Transverse colon (tissue), 4 donors: ENCODE results near the gene KDM3A. TPM values are rescaled to one million over a fixed set of nuclear protein-coding genes. Genes with fewer than 3 reads are reported as not detected.

Experiments
- DNase-seq: peaks from one replicate; pipeline ENCODE4 v3.0.0-alpha.2; 2019
- H3K27ac ChIP-seq, 4 donors: fragments of 200-600 bp; sonication (generic); 2 replicates each; pipeline ENCODE4 v1.5.1; 2016 to 2018; ENCODE audit warnings: inconsistent platforms in 4 of 4
- H3K27me3 ChIP-seq: fragments of 200-600 bp; sonication (generic); 2 replicates; pipeline ENCODE4 v1.5.1; 2017; ENCODE audit warnings: inconsistent platforms
- H3K36me3 ChIP-seq, 4 donors: fragments of 200-600 bp; sonication (generic); 2 replicates each; pipeline ENCODE4 v1.5.1; 2017 to 2019; ENCODE audit warnings: inconsistent platforms in 4 of 4
- H3K4me1 ChIP-seq, 4 donors: fragments of 200-600 bp; sonication (generic); 2 replicates each; pipeline ENCODE4 v1.5.1; 2017 to 2020; ENCODE audit warnings: inconsistent platforms in 4 of 4
- H3K4me3 ChIP-seq, 4 donors: fragments of 200-600 bp; sonication (generic); 1 replicate in 1 of 4; 2 replicates in 3 of 4; pipeline versions ENCODE4 v1.5.1 to v1.6.1; 2017 to 2019; ENCODE audit warnings: inconsistent platforms in 4 of 4
- H3K9me3 ChIP-seq, 2 donors: fragments of 200-600 bp; sonication (generic); 2 replicates each; pipeline ENCODE4 v1.5.1; 2017 to 2019; ENCODE audit warnings: inconsistent platforms in 2 of 2
- EP300 ChIP-seq: sonication (generic); formaldehyde crosslinking; IDR thresholded peaks from one replicate; pipeline ENCODE4 v1.6.1; 2017; ENCODE audit warnings: antibody characterized with exemption, low read depth
- POLR2A ChIP-seq: fragments of 450-650 bp; IDR thresholded peaks from one replicate; pipeline ENCODE4 v1.6.1; 2016; ENCODE audit warnings: antibody characterized with exemption, mild to moderate bottlenecking, moderate library complexity
- POLR2AphosphoS5 ChIP-seq, 3 donors: sonication (generic); formaldehyde crosslinking; IDR thresholded peaks; one replicate each; pipeline ENCODE4 v1.6.1; 2016; ENCODE audit warnings: antibody characterized with exemption in 3 of 3
- WGBS, 2 donors: methylation state at CpG; one replicate each; pipeline ENCODE4 v1.1.5; 2018; ENCODE audit warnings: low coverage in 1 of 2; 5-methylcytosine and 5-hydroxymethylcytosine counted together
- in situ Hi-C, 4 donors: fragments of 200-750 bp; cut with MboI; loops; one replicate each; pipeline versions ENCODE4 v1.15.0 to v1.15.1; 2017; ENCODE audit warnings: low sequenced_read_pairs in 3 of 4, low pct_ligation_motif_present in 1 of 4, low pct_unique_long_range_greater_than_20kb in 1 of 4
- intact Hi-C: fragments of 100-400 bp; cut with DNase I; formaldehyde crosslinking; loops from one replicate; pipeline ENCODE4 v1.15.1; 2023; ENCODE audit warnings: low total_unique reads
- total RNA-seq, 4 donors: library from RNA; depleted of rRNA; stranded (reverse); fragments of >200 nt; gene quantifications; one replicate each; pipeline ENCODE4 v1.1.0, GENCODE V29; 2016
- TF ChIP-seq, protein P1 (sequence below), 5 experiments: fragments of 200-600 bp in 3 of 5; fragments of 450-650 bp in 2 of 5; sonication (generic) in 3 of 5; IDR thresholded peaks; 1 replicate in 2 of 5; 2 replicates in 3 of 5; pipeline ENCODE4 v1.5.1; 2016 to 2017; ENCODE audit warnings: antibody characterized with exemption in 5 of 5, inconsistent platforms in 3 of 5, mild to moderate bottlenecking in 2 of 5, moderate library complexity in 1 of 5

Gene KDM3A
- total RNA-seq, 4 donors from 2014 or later, result 40.4 to 173 (median 55.0) TPM

DNA sequence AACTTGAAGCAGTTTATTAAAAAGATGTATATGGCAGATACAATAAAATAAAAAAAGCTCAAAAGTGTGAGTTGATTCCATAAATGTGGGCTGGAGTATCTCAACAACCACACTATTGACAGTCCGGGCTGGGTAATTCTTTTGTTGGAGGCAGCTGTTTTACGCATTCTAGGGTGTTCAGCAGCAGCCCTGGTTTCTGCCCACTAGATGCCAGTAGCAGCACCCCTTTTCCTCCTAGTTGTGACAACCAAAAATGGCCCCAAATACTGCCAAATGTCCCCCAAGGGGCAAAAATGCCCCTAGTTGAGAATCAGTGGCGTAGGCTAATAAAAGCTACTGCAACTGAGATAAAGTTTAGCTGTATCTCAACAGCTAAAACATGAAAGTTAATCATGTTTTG, 77.3 kb downstream of the KDM3A start:
- in situ Hi-C loops, result no loop called here
- no peak overlapping the region for H3K27ac ChIP-seq
- peaks cover 0 to 11% (median 2%) of the 10 kb centered on the region in 4 donors for H3K4me1 ChIP-seq
- H3K4me3 ChIP-seq, result no peak overlapping the region
- H3K36me3 ChIP-seq, result no peaks in the 10 kb centered on the region
- WGBS, 2 donors, result 62 to 67% methylated on average over 3 of the region's 3 CpGs
- no peaks in the 10 kb centered on the region for H3K27me3 ChIP-seq
- TF ChIP-seq, protein P1, sequence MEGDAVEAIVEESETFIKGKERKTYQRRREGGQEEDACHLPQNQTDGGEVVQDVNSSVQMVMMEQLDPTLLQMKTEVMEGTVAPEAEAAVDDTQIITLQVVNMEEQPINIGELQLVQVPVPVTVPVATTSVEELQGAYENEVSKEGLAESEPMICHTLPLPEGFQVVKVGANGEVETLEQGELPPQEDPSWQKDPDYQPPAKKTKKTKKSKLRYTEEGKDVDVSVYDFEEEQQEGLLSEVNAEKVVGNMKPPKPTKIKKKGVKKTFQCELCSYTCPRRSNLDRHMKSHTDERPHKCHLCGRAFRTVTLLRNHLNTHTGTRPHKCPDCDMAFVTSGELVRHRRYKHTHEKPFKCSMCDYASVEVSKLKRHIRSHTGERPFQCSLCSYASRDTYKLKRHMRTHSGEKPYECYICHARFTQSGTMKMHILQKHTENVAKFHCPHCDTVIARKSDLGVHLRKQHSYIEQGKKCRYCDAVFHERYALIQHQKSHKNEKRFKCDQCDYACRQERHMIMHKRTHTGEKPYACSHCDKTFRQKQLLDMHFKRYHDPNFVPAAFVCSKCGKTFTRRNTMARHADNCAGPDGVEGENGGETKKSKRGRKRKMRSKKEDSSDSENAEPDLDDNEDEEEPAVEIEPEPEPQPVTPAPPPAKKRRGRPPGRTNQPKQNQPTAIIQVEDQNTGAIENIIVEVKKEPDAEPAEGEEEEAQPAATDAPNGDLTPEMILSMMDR (IDR thresholded peaks at IDR 0.05), result peak in 4 of 5 experiments; percentile 29 to 48 (median 37)
- TF ChIP-seq POLR2A, result no peak
- H3K9me3 ChIP-seq, result no peaks in the 10 kb centered on the region
- intact Hi-C loops, result no loop called here
- peak; percentile 16 for DNase-seq

DNA sequence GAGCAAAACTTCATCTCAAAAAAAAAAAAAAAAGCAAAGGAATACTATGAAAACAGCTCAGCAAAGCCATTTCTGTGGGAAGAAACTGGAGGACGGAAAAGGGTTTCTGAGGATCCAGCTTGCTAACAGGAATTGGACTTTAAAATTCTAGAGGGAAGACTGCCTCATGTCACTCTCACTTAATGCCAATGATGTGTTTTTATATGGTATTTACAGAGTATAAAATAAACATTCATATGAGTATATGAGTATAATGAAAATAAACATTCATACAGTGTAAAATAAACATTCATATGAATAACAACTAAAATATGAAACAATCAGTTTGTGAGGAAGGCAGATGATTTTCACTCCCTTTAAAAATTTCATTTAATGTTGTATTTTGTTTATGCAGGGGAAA, 78.2 kb downstream of the KDM3A start:
- Histone ChIP-seq H3K36me3 (no peaks in the 10 kb centered on the region), H3K27me3 (no peaks in the 10 kb centered on the region), H3K4me1 (peaks cover 0 to 11% (median 2%) of the 10 kb centered on the region in 4 donors), H3K9me3 (no peaks in the 10 kb centered on the region), H3K27ac (no peak overlapping the region), H3K4me3 (no peak overlapping the region)
- WGBS, 2 donors, result 85% methylated on average over 1 of the region's 1 CpG; no CpG with 5 or more reads in 1 of the 2 donors
- TF ChIP-seq POLR2AphosphoS5 (IDR thresholded peaks at IDR 0.05), result no peak
- TF ChIP-seq POLR2A, result no peak
- TF ChIP-seq, protein P1 (IDR thresholded peaks at IDR 0.05), result no peak
- TF ChIP-seq EP300, result no peak
- in situ Hi-C loops, result no loop called here
- intact Hi-C loops, result no loop called here
- no peak for DNase-seq

DNA sequence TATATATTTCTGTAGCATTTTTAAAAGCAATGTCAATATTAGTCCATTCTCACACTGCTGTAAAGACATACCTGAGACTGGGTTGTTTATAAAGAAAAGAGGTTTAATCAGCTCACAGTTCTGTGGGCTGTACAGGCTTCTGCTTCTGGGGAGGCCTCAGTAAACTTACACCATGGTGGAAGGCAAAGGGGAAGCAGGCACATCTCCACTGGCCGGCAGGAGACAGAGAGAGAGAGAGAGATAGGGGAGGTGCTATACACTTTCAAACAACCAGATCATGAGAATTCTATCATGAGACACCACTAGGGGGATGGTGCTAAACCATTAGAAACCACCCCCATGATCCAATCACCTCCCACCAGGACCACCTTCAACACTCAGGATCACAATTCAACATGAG, 79.0 kb downstream of the KDM3A start:
- DNase-seq, result no peak
- peaks cover 0 to 11% (median 2%) of the 10 kb centered on the region in 4 donors for H3K4me1 ChIP-seq
- in situ Hi-C loops (no loop called here), intact Hi-C loops (no loop called here)
- no peaks in the 10 kb centered on the region for H3K9me3 ChIP-seq
- H3K36me3 ChIP-seq, result no peaks in the 10 kb centered on the region
- 96 to 100% methylated on average over 1 of the region's 1 CpG for WGBS, 2 donors
- no peak overlapping the region for H3K4me3 ChIP-seq
- TF ChIP-seq POLR2A (no peak), EP300 (no peak), POLR2AphosphoS5 (IDR thresholded peaks at IDR 0.05) (no peak)
- TF ChIP-seq, protein P1 (IDR thresholded peaks at IDR 0.05), result no peak
- no peaks in the 10 kb centered on the region for H3K27me3 ChIP-seq
- H3K27ac ChIP-seq, result no peak overlapping the region

DNA sequence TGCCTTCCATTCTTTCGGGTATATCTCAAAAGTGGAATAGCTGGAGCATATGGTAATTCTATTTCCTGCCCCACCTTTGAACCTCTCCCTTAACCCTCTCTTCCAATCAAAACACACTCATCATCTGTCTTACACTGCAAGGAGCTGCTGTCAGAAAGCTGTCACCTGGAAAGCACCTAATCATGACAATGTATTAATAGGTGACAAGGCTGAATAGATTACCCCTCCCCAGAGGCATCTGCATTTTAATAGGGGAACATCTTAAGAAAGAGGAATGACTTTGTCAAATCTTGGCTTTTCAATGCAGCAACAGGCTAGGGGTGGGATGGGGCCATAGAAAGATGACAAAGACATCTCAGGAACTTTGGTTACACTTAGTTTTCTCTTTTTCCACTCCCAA, 80.8 kb downstream of the KDM3A start:
- peaks cover 0 to 8% (median 1%) of the 10 kb centered on the region in 4 donors for H3K36me3 ChIP-seq
- in situ Hi-C loops, result no loop called here
- intact Hi-C loops, result no loop called here
- no peak overlapping the region for H3K4me3 ChIP-seq
- H3K9me3 ChIP-seq, result no peaks in the 10 kb centered on the region
- WGBS, 2 donors, result 100% methylated on average over 1 of the region's 1 CpG
- TF ChIP-seq POLR2AphosphoS5 (IDR thresholded peaks at IDR 0.05), result no peak
- no peak for TF ChIP-seq POLR2A
- no peaks in the 10 kb centered on the region for H3K27me3 ChIP-seq
- no peak overlapping the region for H3K27ac ChIP-seq
- no peak for DNase-seq
- peaks cover 0 to 11% (median 2%) of the 10 kb centered on the region in 4 donors for H3K4me1 ChIP-seq

DNA sequence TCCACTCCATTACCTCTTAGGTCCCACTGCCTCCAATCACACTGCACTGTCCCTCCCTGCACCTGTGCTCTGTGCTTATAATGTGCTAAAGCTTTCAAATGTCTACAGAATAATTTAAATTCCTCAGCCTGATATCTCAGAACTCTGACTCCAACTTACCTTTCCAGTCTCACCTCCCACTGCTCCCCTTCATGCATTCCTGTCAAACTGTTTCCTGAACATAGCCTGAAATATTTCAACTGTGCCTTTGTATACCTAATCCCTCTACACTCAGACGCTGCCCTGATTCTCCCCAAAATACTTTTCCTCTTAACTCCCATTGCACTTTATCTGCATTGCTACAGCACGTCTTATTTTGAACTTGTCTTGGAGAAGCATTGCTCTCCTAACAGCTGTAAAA, 81.5 kb downstream of the KDM3A start:
- Histone ChIP-seq H3K27me3 (no peaks in the 10 kb centered on the region), H3K4me3 (no peak overlapping the region), H3K27ac (no peak overlapping the region), H3K9me3 (no peaks in the 10 kb centered on the region), H3K36me3 (peaks cover 0 to 16% (median 5%) of the 10 kb centered on the region in 4 donors), H3K4me1 (peaks cover 0 to 11% (median 2%) of the 10 kb centered on the region in 4 donors)
- TF ChIP-seq POLR2A (no peak), POLR2AphosphoS5 (IDR thresholded peaks at IDR 0.05) (no peak), EP300 (no peak)
- TF ChIP-seq, protein P1 (IDR thresholded peaks at IDR 0.05), result no peak
- no peak for DNase-seq
- WGBS, 2 donors, result 71 to 89% methylated on average over 2 of the region's 2 CpGs
- in situ Hi-C loops (no loop called here), intact Hi-C loops (no loop called here)
